RPMI8226 (cell line): ENCODE data around the gene RSBN1.
"Not testable (repeated sequence)": the region's sequence is repeated elsewhere in the genome, so short reads cannot be mapped to it uniquely, and the experiment has no call there.

Experiments used
- DNase-seq: peaks from one replicate; pipeline ENCODE4 v3.0.0-alpha.2; 2015

Gene RSBN1

GRCh38 chr1:113779542-113779941 lies 32.7 kb downstream of the RSBN1 start:
- no peak for DNase-seq

- DNase-seq = no peak
Measured at GRCh38 chr1:113777561-113777960, 34.7 kb downstream of the RSBN1 start.

- DNase-seq = no peak
Measured at GRCh38 chr1:113770031-113770430, 42.2 kb downstream of the RSBN1 start.

- DNase-seq = no peak
Measured at GRCh38 chr1:113769601-113769970, 42.7 kb downstream of the RSBN1 start.

GRCh38 chr1:113768916-113769600 lies 43.2 kb downstream of the RSBN1 start:
- no peak for DNase-seq

- peak; percentile 65 for DNase-seq
Measured at GRCh38 chr1:113765306-113766230, 46.7 kb downstream of the RSBN1 start.

- no peak for DNase-seq
Measured at GRCh38 chr1:113763661-113764060, 48.6 kb downstream of the RSBN1 start.

GRCh38 chr1:113761937-113762336 lies 50.3 kb downstream of the RSBN1 start:
- DNase-seq = no peak

GRCh38 chr1:113760102-113761080 lies 51.9 kb downstream of the RSBN1 start:
- no peak for DNase-seq

- peak; percentile 70 for DNase-seq
Measured at GRCh38 chr1:113759333-113760101, 52.8 kb downstream of the RSBN1 start, which contains the start of gene PHTF1. PHTF1 (minus strand) TSS chr1:113759486; CDS start chr1:113758703, 783 bp downstream.

- DNase-seq = peak; percentile 68
Measured at GRCh38 chr1:113758631-113759332, 53.5 kb downstream of the RSBN1 start.

- DNase-seq = no peak
Measured at GRCh38 chr1:113756461-113756860, 55.8 kb downstream of the RSBN1 start.

- DNase-seq = not testable (repeated sequence)
Measured at GRCh38 chr1:113753333-113753732, 58.9 kb downstream of the RSBN1 start.

- DNase-seq = no peak
Measured at GRCh38 chr1:113751516-113751915, 60.8 kb downstream of the RSBN1 start.

GRCh38 chr1:113751114-113751513 lies 61.2 kb downstream of the RSBN1 start:
- DNase-seq = no peak

- no peak for DNase-seq
Measured at GRCh38 chr1:113749402-113749801, 62.9 kb downstream of the RSBN1 start.

GRCh38 chr1:113747376-113747775 lies 64.9 kb downstream of the RSBN1 start:
- no peak for DNase-seq

- no peak for DNase-seq
Measured at GRCh38 chr1:113745425-113745824, 66.9 kb downstream of the RSBN1 start.

GRCh38 chr1:113744114-113744513 lies 68.2 kb downstream of the RSBN1 start:
- DNase-seq = no peak

GRCh38 chr1:113742515-113742914 lies 69.8 kb downstream of the RSBN1 start:
- DNase-seq = no peak

GRCh38 chr1:113734357-113735055 lies 77.8 kb downstream of the RSBN1 start:
- peak; percentile 45 for DNase-seq
